GM18907 (cell line): ENCODE data around the gene ZNF185.
A peak's percentile ranks its signal among the peaks of the same experiment; 100 is the strongest.

Source experiments
- ATAC-seq: cut with Tn5 transposase; IDR thresholded peaks from one replicate; pipeline ENCODE4 v1.9.1; 2021; ENCODE audit warnings: mild to moderate bottlenecking, moderate library complexity; ENCODE audit not compliant: unreplicated experiment

The ZNF185 gene

GRCh38 chrX:152895121-152895520 is 2.7 kb upstream of the ZNF185 start:
- ATAC-seq: no peak

- ATAC-seq: no peak
These were observed 2.0 kb upstream of the ZNF185 start for GRCh38 chrX:152895724-152896420.

- ATAC-seq: no peak
These were observed 1.4 kb upstream of the ZNF185 start for GRCh38 chrX:152896450-152896849.

- no peak for ATAC-seq
These were observed 575 bp downstream of the ZNF185 start for GRCh38 chrX:152898442-152898841.

GRCh38 chrX:152899111-152899873 is 1.4 kb downstream of the ZNF185 start:
- ATAC-seq: no peak

GRCh38 chrX:152899874-152900719 is 2.2 kb downstream of the ZNF185 start:
- no peak for ATAC-seq

GRCh38 chrX:152900937-152901445 is 3.1 kb downstream of the ZNF185 start:
- no peak for ATAC-seq

- no peak for ATAC-seq
These were observed 4.1 kb downstream of the ZNF185 start for GRCh38 chrX:152901816-152902501.

- no peak for ATAC-seq
These were observed 4.6 kb downstream of the ZNF185 start for GRCh38 chrX:152902502-152902820.

GRCh38 chrX:152903589-152903988 is 5.7 kb downstream of the ZNF185 start:
- no peak for ATAC-seq

- no peak for ATAC-seq
These were observed 6.5 kb downstream of the ZNF185 start for GRCh38 chrX:152904151-152905080.

GRCh38 chrX:152905081-152905420 is 7.2 kb downstream of the ZNF185 start:
- no peak for ATAC-seq

- ATAC-seq: no peak
These were observed 9.3 kb downstream of the ZNF185 start for GRCh38 chrX:152907084-152907651.

GRCh38 chrX:152908486-152908885 is 10.6 kb downstream of the ZNF185 start:
- ATAC-seq: no peak

- ATAC-seq: peak; percentile 63
These were observed 12.2 kb downstream of the ZNF185 start for GRCh38 chrX:152910018-152910417.

- no peak for ATAC-seq
These were observed 14.2 kb downstream of the ZNF185 start for GRCh38 chrX:152912106-152912505.

GRCh38 chrX:152912641-152913040 is 14.8 kb downstream of the ZNF185 start:
- no peak for ATAC-seq

- ATAC-seq: no peak
These were observed 15.5 kb downstream of the ZNF185 start for GRCh38 chrX:152913346-152913745.

- ATAC-seq: no peak
These were observed 16.0 kb downstream of the ZNF185 start for GRCh38 chrX:152913910-152914309.
